SK-N-SH treated with all-trans-retinoic acid at 6 μM for 48 hours (cell line): ENCODE data around the gene CPNE4.

Experiments used
- ARNTL ChIP-seq: fragments of 450-650 bp; formaldehyde crosslinking; IDR thresholded peaks from 2 replicates; pipeline ENCODE4 v1.5.0; 2020; ENCODE audit warnings: low read depth, mild to moderate bottlenecking, moderate library complexity, borderline replicate concordance
- CREB5 ChIP-seq: fragments of 250-450 bp; sonication (Bioruptor Pico); IDR thresholded peaks from 2 replicates; pipeline ENCODE4 v1.5.1; 2020; ENCODE audit warnings: low read depth, mild to moderate bottlenecking, moderate library complexity
- CSDC2 ChIP-seq: fragments of 250-450 bp; sonication (Bioruptor Pico); IDR thresholded peaks from 2 replicates; pipeline ENCODE4 v1.5.0; 2020; ENCODE audit warnings: mild to moderate bottlenecking, moderate library complexity
- ESRRG ChIP-seq: fragments of 250-450 bp; sonication (Bioruptor Pico); IDR thresholded peaks from 2 replicates; pipeline ENCODE4 v1.6.1; 2021; ENCODE audit warnings: mild to moderate bottlenecking
- GLIS3 ChIP-seq: fragments of 250-450 bp; sonication (Bioruptor Pico); IDR thresholded peaks from 2 replicates; pipeline ENCODE4 v1.5.0; 2020; ENCODE audit warnings: mild to moderate bottlenecking, moderate library complexity
- PATZ1 ChIP-seq: fragments of 250-450 bp; sonication (Bioruptor Pico); IDR thresholded peaks from 2 replicates; pipeline ENCODE4 v1.8.0; 2020; ENCODE audit warnings: mild to moderate bottlenecking, moderate library complexity, borderline replicate concordance
- PPARA ChIP-seq: fragments of 250-450 bp; sonication (Bioruptor Pico); IDR thresholded peaks from 2 replicates; pipeline ENCODE4 v1.5.0; 2020; ENCODE audit warnings: mild to moderate bottlenecking, borderline replicate concordance
- RARB ChIP-seq: fragments of 250-450 bp; sonication (Bioruptor Pico); IDR thresholded peaks from 2 replicates; pipeline ENCODE4 v1.8.0; 2021; ENCODE audit warnings: mild to moderate bottlenecking, moderate library complexity
- TSHZ2 ChIP-seq: fragments of 250-450 bp; sonication (Bioruptor Pico); IDR thresholded peaks from 2 replicates; pipeline ENCODE4 v1.5.0; 2020; ENCODE audit warnings: mild to moderate bottlenecking, moderate library complexity
- ZC3H10 ChIP-seq: fragments of 250-450 bp; sonication (Bioruptor Pico); IDR thresholded peaks from 2 replicates; pipeline ENCODE4 v1.5.1; 2021; ENCODE audit warnings: mild to moderate bottlenecking, moderate library complexity
- ZFP3 ChIP-seq: fragments of 250-450 bp; sonication (Bioruptor Pico); IDR thresholded peaks from 2 replicates; pipeline ENCODE4 v1.5.0; 2020; ENCODE audit warnings: mild to moderate bottlenecking, moderate library complexity
- ZNF70 ChIP-seq: fragments of 450-650 bp; formaldehyde crosslinking; IDR thresholded peaks from 2 replicates; pipeline ENCODE4 v1.5.0; 2020; ENCODE audit warnings: mild to moderate bottlenecking, moderate library complexity
- TF ChIP-seq, protein P1 (sequence below): fragments of 250-450 bp; sonication (Bioruptor Pico); IDR thresholded peaks from 2 replicates; pipeline ENCODE4 v1.8.0; 2021; ENCODE audit warnings: low read depth, mild to moderate bottlenecking, moderate library complexity, borderline replicate concordance
- TF ChIP-seq, protein P2 (sequence below): fragments of 250-450 bp; sonication (Bioruptor Pico); IDR thresholded peaks from 2 replicates; pipeline ENCODE4 v1.5.1; 2021; ENCODE audit warnings: mild to moderate bottlenecking, moderate library complexity

GRCh38 chr3:131485119-131485518 is 549.7 kb downstream of the CPNE4 start:
- TF ChIP-seq ARNTL (CRISPR knock-in tag), result no peak
- TF ChIP-seq, protein P1, sequence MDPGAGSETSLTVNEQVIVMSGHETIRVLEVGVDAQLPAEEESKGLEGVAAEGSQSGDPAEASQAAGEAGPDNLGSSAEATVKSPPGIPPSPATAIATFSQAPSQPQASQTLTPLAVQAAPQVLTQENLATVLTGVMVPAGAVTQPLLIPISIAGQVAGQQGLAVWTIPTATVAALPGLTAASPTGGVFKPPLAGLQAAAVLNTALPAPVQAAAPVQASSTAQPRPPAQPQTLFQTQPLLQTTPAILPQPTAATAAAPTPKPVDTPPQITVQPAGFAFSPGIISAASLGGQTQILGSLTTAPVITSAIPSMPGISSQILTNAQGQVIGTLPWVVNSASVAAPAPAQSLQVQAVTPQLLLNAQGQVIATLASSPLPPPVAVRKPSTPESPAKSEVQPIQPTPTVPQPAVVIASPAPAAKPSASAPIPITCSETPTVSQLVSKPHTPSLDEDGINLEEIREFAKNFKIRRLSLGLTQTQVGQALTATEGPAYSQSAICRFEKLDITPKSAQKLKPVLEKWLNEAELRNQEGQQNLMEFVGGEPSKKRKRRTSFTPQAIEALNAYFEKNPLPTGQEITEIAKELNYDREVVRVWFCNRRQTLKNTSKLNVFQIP (CRISPR knock-in tag), result no peak
- TF ChIP-seq, protein P2, sequence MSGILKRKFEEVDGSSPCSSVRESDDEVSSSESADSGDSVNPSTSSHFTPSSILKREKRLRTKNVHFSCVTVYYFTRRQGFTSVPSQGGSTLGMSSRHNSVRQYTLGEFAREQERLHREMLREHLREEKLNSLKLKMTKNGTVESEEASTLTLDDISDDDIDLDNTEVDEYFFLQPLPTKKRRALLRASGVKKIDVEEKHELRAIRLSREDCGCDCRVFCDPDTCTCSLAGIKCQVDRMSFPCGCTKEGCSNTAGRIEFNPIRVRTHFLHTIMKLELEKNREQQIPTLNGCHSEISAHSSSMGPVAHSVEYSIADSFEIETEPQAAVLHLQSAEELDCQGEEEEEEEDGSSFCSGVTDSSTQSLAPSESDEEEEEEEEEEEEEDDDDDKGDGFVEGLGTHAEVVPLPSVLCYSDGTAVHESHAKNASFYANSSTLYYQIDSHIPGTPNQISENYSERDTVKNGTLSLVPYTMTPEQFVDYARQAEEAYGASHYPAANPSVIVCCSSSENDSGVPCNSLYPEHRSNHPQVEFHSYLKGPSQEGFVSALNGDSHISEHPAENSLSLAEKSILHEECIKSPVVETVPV, result no peak
- no peak for TF ChIP-seq ZFP3
- TF ChIP-seq ZNF70 (CRISPR knock-in tag), result no peak
- no peak for TF ChIP-seq TSHZ2 (CRISPR knock-in tag)
- TF ChIP-seq PPARA (CRISPR knock-in tag), result no peak
- no peak for TF ChIP-seq RARB (CRISPR knock-in tag)
- TF ChIP-seq CSDC2 (CRISPR knock-in tag), result no peak
- TF ChIP-seq ESRRG (CRISPR knock-in tag), result no peak
- no peak for TF ChIP-seq ZC3H10
- TF ChIP-seq PATZ1, result no peak
- no peak for TF ChIP-seq CREB5 (CRISPR knock-in tag)
- no peak for TF ChIP-seq GLIS3
